Cardiac muscle cell (in vitro differentiated cells and primary cell): ENCODE data around the gene MDM4. TPM values are rescaled to one million over a fixed set of nuclear protein-coding genes. Genes with fewer than 3 reads are reported as not detected.
A peak's percentile ranks its signal among the peaks of the same experiment; 100 is the strongest.
"Not testable (repeated sequence)": the region's sequence is repeated elsewhere in the genome, so short reads cannot be mapped to it uniquely, and the experiment has no call there.

Experiments used
- DNase-seq, 2 donors: peaks; one replicate each; pipeline versions ENCODE4 v3.0.0 to v3.0.0-alpha.2; 2010 to 2017; ENCODE audit warnings: low read depth in 1 of 2, low spot score in 1 of 2
- H3K27ac ChIP-seq: fragments of 200-600 bp; sonication (generic); 2 replicates; pipeline ENCODE4 v1.5.1; 2016
- H3K27me3 ChIP-seq: fragments of 200-600 bp; sonication (generic); 2 replicates; pipeline ENCODE4 v1.6.0; 2016; ENCODE audit warnings: control low read depth
- H3K36me3 ChIP-seq: fragments of 200-600 bp; sonication (generic); 2 replicates; pipeline ENCODE4 v1.5.1; 2016; ENCODE audit warnings: control low read depth
- H3K4me1 ChIP-seq: fragments of 200-600 bp; sonication (generic); 2 replicates; pipeline ENCODE4 v1.8.1; 2017; ENCODE audit warnings: low read depth, mild to moderate bottlenecking, mixed run types
- H3K4me3 ChIP-seq: fragments of 200-600 bp; sonication (generic); 2 replicates; pipeline ENCODE4 v1.5.1; 2016; ENCODE audit warnings: mild to moderate bottlenecking
- H3K9me3 ChIP-seq: fragments of 200-600 bp; sonication (generic); 2 replicates; pipeline ENCODE4 v1.5.1; 2017; ENCODE audit warnings: low read depth, mild to moderate bottlenecking, control low read depth
- polyA plus RNA-seq: library from polyadenylated mRNA; unstranded; fragments of >200 nt; fragmentation: Nextera tagmentation; extraction: Ambion mirVana; gene quantifications from 2 replicates; pipeline ENCODE4 v1.2.1, GENCODE V29; 2016
- total RNA-seq: library from RNA; depleted of rRNA; stranded (reverse); fragments of >200 nt; gene quantifications from 2 replicates; pipeline ENCODE4 v1.2.3, GENCODE V29; 2016
- TF ChIP-seq, protein P1 (sequence below): IDR thresholded peaks from 2 replicates; pipeline ENCODE4 v1.5.1; 2012; ENCODE audit warnings: low read depth, mild to moderate bottlenecking, low read length

MDM4 gene
- total and polyA plus RNA-seq, 2 experiments from 2014 or later: 30.8 to 62.0 TPM

DNA sequence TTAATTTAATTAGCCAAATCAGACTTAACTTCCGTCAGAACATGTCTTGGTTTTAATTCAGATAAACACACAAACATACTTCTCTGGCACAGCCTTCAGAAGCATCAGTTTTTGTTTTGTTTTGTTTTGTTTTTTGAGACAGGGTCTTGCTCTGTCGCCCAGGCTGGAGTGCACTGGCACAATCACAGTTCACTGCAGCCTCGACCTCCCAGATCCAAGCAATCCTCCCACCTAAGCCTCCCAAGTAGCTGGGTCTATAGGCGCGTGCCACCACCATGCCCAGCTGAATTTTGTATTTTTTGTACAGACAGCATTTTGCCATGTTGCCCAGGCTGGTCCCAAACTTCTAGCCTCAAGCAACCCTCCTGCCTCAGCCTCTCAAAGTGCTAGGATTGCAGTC, 34.7 kb downstream of the MDM4 start:
- TF ChIP-seq, protein P1, sequence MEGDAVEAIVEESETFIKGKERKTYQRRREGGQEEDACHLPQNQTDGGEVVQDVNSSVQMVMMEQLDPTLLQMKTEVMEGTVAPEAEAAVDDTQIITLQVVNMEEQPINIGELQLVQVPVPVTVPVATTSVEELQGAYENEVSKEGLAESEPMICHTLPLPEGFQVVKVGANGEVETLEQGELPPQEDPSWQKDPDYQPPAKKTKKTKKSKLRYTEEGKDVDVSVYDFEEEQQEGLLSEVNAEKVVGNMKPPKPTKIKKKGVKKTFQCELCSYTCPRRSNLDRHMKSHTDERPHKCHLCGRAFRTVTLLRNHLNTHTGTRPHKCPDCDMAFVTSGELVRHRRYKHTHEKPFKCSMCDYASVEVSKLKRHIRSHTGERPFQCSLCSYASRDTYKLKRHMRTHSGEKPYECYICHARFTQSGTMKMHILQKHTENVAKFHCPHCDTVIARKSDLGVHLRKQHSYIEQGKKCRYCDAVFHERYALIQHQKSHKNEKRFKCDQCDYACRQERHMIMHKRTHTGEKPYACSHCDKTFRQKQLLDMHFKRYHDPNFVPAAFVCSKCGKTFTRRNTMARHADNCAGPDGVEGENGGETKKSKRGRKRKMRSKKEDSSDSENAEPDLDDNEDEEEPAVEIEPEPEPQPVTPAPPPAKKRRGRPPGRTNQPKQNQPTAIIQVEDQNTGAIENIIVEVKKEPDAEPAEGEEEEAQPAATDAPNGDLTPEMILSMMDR: no peak
- H3K36me3 ChIP-seq: peaks cover 61% of the 10 kb centered on the region
- H3K27me3 ChIP-seq: no peaks in the 10 kb centered on the region
- H3K27ac ChIP-seq: no peak overlapping the region
- no peaks in the 10 kb centered on the region for H3K9me3 ChIP-seq
- H3K4me1 ChIP-seq: no peaks in the 10 kb centered on the region
- no peak overlapping the region for H3K4me3 ChIP-seq
- no peak for DNase-seq

DNA sequence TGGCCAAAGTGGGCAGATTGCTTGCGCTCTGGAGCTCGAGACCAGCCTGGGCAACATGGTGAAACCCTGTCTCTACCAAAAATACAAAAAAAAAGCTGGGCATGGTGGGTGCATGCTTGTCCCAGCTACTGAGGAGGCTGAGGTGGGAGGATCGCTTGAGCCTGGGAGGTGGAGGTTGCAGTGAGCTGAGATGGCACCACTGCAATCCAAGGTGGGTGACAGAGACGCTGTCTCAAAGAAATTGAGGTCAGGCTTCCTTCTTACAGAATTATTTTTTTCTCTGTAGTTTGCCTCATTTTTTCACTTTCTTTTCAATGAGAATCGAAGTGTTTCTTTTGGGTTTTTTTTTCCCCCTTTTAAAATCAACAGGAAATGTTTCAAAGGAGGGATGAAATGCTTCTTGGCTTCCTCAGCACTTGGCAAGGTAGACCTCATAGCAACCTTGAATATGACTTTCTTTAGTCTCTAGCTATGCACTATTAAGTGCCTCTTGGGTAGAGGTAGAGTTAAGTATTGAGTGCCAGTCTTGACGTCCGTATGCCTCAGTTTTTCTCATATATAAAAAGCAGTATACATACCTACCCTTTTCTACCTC, 40.3 kb downstream of the MDM4 start:
- H3K9me3 ChIP-seq: no peaks in the 10 kb centered on the region
- H3K4me1 ChIP-seq: peaks cover 3% of the 10 kb centered on the region
- DNase-seq: no peak
- TF ChIP-seq, protein P1: no peak
- no peak overlapping the region for H3K27ac ChIP-seq
- H3K27me3 ChIP-seq: no peaks in the 10 kb centered on the region
- H3K36me3 ChIP-seq: peaks cover 14% of the 10 kb centered on the region
- H3K4me3 ChIP-seq: no peak overlapping the region

DNA sequence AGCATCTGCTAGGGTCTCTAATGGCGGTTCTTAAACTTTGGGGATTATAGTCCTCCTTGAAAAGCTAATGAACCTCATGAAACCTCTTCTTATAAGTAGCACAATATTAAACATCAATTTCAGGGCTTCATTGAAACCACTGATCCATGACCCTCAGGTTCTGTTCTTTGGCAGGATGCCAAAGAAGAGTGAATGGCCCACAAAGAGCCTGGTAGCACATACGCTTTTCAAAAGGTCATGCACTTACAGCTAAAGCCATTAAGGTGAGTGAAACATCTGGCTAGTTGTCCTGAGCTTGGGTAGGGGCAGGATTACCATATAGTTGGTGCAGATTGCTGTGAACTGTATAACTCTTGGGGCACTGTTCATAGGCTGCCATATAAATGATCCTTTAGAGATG, 42.3 kb downstream of the MDM4 start:
- DNase-seq: no peak
- Histone ChIP-seq H3K4me3 (no peak overlapping the region), H3K27ac (no peak overlapping the region), H3K36me3 (peaks cover 6% of the 10 kb centered on the region), H3K27me3 (no peaks in the 10 kb centered on the region), H3K9me3 (no peaks in the 10 kb centered on the region), H3K4me1 (peaks cover 3% of the 10 kb centered on the region)
- TF ChIP-seq, protein P1: no peak

DNA sequence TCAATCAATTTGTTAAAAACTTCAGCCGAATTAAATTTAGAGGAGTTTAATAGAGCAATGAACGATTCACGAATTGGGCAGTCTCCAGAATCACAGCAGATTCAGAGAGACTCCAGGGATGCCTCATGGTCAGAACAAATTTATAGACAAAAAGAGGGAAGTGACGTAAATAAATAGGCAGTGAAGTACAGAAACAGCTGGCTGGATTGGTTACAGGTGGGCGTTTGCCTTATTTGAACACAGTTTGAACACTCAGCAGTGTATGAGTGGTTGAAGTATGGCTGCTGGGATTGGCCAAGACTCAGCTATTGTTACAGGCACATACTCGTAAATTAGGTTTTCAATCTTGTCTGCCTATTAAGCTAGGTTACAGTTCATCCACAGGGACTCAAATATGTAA, 43.8 kb downstream of the MDM4 start:
- not testable (repeated sequence) for DNase-seq, H3K9me3 ChIP-seq, H3K27ac ChIP-seq, H3K4me3 ChIP-seq, H3K27me3 ChIP-seq, H3K4me1 ChIP-seq, H3K36me3 ChIP-seq

DNA sequence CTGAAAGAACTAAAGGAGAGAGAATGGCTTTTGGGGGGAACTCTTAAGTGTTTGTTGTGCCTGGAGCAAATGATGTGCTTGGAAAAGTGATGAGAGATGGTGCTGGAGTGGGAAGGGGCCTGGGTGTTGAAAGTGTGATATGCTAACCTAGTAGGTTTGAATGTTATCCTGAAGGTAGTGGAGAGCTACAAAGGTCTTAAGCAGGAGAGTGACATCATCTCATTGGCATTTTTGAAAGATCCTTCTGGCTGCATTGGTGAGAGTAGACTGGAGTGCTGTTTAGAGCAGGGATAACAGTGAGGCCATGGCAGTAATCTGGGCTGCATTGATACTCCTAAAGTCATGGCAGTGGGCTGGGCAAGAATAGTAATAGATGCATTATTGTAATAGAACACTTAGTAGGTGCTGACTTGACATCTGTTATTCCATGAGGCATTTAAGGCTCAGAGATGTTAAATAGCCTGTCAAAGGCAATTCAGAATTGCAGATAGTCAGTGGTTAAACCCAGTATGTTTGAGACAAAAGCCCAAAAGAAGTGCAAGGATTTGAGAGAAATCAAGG, 44.5 kb downstream of the MDM4 start:
- H3K9me3 ChIP-seq: no peaks in the 10 kb centered on the region
- no peaks in the 10 kb centered on the region for H3K27me3 ChIP-seq
- no peaks in the 10 kb centered on the region for H3K36me3 ChIP-seq
- DNase-seq: peak; percentile 25 to 53
- H3K27ac ChIP-seq: no peak overlapping the region
- no peak overlapping the region for H3K4me3 ChIP-seq
- TF ChIP-seq, protein P1: no peak
- peaks cover 3% of the 10 kb centered on the region for H3K4me1 ChIP-seq

DNA sequence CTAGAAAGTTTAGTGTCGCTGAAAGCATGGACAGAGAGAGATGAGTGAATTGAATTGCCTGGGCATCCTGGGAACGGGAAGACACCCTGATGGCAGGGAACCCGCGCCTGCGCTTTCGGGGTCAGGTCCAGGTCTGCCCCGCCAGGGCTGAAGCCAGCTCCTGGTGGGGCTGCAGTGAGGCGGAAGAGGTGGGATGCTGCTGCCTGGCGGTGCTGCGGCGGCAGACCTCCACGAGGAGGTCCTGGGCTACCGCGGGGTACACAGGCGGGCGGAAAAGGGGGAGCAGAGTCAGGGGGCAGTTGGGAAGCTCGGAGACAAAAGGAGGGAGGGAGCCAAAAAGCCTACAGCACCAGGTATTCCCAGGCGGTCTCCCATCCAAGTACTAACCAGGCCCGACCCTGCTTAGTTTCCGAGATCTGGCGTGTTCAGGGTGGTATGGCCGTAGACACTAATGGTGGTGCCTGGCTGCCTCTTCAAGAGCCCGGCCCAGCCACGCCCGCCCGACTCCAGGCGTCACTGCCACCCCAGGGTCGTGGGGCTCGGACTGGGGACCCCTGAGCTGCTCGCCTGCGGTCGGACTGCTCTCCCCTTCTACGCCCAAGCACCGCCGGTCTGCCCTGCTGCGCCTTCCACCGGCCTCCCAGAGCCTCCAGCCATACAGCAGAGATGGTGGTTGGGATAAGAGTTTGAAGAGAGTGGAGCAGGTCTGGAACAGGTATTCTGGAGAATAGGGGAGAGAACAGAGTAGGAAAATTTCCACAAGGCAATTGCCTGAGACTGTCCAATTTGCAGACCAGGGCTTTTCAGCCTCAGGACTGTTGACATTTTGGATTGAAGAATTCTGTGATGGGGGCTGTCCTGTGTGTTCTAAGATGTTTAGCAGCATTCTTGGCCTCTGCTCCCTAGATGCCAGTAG, 46.1 kb downstream of the MDM4 start:
- DNase-seq: no peak
- TF ChIP-seq, protein P1: no peak
- Histone ChIP-seq H3K27me3 (no peaks in the 10 kb centered on the region), H3K36me3 (no peaks in the 10 kb centered on the region), H3K4me1 (peaks cover 3% of the 10 kb centered on the region), H3K4me3 (no peak overlapping the region), H3K27ac (no peak overlapping the region), H3K9me3 (no peaks in the 10 kb centered on the region)
